NCI-H446 (cell line): ENCODE data around the gene SNED1.

ENCODE experiments used
- DNase-seq, 2 experiments: peaks; one replicate each; lab custom pipeline; 2025; lab: John Stamatoyannopoulos, UW

Gene SNED1

GRCh38 chr2:241048149-241048948, 49.9 kb downstream of the SNED1 start:
- no peak for DNase-seq

DNA sequence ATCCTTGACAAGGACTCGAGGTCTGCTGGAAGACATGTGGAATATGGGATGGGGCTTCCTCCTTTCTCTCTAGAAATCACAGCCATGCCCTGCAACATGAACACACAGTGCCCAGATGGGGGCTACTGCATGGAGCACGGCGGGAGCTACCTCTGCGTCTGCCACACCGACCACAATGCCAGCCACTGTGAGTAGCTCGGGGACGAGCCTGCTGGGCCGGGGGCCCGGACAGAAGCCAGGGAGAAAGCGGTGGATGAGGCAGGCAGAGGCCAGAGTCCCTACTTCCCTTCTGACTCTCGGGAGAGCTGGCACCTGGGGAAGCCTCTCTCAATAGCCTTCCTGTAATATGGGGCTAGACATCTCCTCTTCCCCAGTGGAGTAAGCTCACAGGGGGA, 50.5 kb downstream of the SNED1 start:
- no peak for DNase-seq

- DNase-seq = no peak
These were observed 51.6 kb downstream of the SNED1 start for GRCh38 chr2:241049739-241050623.

GRCh38 chr2:241050624-241051577, 52.5 kb downstream of the SNED1 start:
- no peak for DNase-seq

DNA sequence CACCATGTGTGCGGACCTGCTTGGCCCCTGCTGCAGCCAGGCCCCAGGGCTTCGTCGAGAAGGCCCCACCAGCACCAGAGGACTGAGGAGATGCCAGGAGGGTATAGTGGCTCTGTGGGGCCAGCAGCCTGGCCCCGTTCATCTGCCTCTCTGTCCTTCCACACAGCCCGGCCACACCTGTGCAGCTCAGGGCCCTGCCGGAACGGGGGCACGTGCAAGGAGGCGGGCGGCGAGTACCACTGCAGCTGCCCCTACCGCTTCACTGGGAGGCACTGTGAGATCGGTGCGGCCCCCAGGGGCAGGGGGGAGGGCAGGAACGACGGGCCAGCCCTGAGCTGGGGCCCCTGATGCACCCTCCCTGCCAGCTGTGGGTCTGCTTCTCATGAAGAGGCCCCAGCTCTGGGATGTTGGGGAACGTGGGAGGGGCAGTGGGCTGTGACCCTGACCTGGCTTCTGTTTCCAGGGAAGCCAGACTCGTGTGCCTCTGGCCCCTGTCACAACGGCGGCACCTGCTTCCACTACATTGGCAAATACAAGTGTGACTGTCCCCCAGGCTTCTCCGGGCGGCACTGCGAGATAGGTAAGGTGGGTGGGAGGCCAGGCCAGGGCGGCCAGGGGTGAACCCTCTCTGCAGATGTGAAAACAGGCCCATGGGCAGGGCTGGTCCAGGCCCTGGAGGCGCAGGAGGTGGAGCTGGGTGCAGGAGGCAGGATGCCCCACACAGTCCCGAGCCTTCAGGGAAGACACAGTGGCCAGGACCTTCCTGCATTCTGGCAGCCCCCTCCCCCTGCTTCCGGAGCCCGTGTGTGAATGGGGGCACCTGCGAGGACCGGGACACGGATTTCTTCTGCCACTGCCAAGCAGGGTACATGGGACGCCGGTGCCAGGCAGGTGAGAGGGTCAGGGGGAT, 53.4 kb downstream of the SNED1 start:
- no peak for DNase-seq

DNA sequence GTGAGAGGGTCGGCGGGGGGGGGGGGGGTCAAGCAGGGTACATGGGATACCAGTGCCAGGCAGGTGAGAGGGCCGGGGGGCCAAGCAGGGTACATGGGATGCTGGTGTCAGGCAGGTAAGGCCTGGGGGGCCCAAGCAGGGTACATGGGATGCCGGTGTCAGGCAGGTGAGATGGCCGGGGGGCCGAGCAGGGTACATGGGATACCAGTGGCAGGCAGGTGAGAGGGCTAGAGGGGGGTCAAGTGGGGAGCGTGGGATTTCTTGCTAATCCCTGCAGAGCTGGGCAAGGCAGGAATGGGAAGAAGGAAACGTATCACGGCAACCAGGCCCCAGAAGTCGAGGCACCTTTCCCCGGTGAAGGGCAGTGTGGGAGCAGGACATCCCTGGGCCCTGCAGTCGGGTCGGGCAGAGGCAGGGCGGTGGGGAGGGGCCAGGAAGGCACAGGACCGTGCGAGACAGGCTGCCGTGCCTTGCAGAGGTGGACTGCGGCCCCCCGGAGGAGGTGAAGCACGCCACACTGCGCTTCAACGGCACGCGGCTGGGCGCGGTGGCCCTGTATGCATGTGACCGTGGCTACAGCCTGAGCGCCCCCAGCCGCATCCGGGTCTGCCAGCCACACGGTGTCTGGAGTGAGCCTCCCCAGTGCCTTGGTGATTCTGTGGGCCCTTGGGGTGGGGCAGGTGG, 54.4 kb downstream of the SNED1 start:
- no peak for DNase-seq

- no peak for DNase-seq
These were observed 55.3 kb downstream of the SNED1 start for GRCh38 chr2:241053576-241054251.

DNA sequence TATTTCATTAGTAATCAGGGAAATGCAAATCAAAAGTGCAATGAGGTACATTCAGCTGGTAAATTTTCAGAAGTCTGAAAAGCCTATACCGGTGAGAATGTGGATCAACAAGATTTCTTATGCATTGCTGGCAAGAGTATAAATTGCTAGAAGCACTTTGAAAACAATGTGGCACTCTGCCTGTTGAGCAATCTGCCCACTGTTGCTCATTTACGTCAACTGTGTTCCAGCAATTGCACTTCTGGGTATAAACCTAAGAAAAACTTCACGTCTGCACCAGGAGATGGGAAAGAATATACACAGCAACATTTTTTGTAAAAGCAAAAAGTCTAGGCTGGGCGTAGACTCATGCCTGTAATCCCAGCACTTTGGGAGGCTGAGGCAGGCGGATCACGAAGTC, 62.9 kb downstream of the SNED1 start:
- DNase-seq = no peak

- DNase-seq = no peak
These were observed 64.1 kb downstream of the SNED1 start for GRCh38 chr2:241062389-241063092.

DNA sequence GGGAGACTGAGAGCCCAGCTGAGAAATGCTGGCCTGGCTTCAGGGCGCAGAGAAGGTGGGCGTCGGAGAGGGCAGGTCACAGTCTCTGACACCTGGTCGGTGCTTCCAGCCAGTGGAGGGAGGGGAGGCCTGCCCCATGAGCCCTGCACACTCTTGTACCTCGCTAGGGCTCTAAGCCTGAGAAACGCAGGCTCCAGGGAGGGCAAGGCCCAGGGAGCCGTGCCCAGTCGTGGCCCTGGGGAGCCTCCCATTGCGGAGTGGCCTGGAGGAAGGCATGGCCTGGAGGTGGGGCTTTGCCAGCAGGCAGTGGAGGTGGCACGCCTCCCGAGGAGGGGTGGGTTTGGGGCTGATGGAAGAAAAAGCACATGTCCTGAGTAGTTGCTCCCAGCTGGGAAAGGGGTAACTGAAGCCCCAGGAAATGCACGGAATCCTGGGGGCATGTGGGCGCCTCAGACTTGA, 64.7 kb downstream of the SNED1 start:
- no peak for DNase-seq

- no peak for DNase-seq
These were observed 65.2 kb downstream of the SNED1 start for GRCh38 chr2:241063587-241063986.

DNA sequence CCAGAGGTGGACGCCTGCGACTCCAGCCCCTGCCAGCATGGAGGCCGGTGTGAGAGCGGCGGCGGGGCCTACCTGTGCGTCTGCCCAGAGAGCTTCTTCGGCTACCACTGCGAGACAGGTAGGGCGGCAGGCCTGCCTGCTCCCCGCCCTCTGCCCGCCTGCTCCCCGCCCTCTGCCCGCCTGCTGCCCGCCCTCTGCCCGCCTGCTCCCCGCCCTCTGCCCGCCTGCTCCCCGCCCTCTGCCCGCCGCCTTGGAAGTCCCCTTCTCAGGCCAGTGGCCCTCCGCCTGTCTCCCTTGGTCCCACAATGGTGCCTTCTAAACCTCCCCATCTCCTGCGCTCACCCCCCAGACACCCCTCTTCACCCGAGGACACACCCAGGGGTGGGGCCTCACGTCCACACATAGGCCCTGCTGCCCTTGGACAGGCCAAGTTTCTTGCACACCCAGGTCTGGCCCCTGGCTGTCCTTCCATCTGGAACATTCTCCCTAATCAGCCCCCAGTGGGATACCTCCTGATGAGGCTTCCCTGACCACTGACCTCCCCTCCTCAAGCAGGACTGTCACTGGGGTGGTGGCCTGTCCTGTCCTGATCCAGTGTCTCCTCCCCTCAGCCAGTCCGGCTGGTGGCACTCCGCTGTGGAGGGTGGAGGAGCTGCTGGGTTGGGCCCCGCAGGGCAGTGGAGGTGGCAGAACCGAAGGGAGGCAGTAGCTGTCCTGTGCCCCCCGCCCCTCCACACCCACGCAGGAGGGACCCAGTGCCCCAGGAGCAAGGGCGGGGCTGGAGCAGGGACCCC, 65.8 kb downstream of the SNED1 start:
- no peak for DNase-seq

DNA sequence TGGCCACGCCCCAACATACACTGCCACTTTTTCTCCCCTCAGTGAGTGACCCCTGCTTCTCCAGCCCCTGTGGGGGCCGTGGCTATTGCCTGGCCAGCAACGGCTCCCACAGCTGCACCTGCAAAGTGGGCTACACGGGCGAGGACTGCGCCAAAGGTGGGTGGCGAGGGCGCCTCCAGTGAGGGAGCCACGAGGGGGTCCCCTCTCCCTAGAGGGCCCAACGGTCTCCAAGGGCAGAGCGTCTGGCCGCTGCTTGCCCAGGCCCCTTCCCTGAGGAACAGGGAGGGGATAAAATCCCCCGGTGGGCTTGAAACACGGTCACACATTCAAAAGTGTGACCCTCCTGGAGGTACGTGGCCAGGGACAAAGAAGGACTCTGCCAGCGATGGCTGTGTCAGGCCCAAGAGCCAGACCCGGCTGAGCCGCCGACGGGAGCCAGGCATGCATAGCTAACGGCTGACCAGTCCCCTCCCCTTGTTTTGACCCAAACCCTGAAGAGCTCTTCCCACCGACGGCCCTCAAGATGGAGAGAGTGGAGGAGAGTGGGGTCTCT, 66.5 kb downstream of the SNED1 start:
- no peak for DNase-seq

DNA sequence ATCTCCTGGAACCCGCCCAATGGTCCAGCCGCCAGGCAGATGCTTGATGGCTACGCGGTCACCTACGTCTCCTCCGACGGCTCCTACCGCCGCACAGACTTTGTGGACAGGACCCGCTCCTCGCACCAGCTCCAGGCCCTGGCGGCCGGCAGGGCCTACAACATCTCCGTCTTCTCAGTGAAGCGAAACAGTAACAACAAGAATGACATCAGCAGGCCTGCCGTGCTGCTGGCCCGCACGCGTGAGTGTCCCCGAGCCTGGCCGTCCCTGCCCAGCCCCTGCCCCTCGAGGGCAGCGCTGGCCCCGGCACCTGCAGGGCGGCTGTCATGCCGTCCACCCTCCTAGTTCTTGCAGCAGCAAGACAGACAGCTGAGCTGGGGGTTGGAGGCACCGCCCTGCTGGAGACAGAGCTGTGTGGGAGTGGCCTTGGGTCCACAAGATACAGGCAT, 67.0 kb downstream of the SNED1 start:
- no peak for DNase-seq

- DNase-seq = no peak
These were observed 67.9 kb downstream of the SNED1 start for GRCh38 chr2:241066171-241066892.

DNA sequence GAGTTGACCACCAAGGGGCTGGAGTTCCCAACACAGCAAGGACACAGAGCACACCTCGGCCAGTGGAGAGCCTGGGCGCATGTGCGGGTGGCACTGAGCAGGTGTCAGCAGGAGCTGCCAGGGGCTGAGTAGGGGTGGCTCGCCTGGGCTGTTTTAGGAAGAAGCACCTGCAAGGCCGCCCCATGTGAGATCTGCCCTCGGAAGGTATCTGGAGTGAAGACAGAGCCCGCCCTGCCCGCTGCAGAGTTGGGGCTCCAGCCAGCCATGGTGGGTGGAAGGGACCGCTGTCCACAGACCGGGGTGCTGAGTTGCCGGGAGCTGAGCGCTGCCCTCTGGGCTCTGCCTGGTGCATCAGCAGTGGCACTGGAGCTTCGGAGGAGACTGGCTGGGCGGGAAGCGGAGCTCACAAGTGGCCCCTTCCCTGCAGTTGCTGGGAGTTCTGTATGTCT, 68.5 kb downstream of the SNED1 start:
- DNase-seq = no peak
